ENCODE data around the gene RPS3A.

Gene RPS3A

DNA sequence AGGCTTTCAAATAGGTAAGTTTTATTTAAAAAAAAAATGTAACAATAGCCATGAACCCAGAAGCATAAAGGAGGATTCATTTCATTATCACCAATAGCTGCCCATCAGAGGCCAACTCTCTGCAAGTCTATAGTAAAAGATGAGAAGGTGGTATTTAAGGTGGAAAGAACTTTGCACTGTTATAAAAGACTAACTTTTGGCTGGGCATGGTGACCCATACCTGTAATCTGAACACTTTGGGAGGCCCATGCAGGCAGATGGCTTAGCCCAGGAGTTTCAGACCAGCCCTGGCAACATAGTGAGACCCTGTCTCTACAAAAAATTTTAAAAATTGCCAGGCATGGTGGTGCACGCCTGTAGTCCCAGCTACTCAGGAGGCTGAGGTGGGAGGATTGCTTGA is 43.3 kb downstream of the RPS3A start:
- TF ChIP-seq POLR2AphosphoS5 (IDR thresholded peaks at IDR 0.05; ENCODE audit: low read depth, low read length) (no peak), PAX5 (IDR thresholded peaks at IDR 0.05; ENCODE audit: insufficient read depth, low read length, severe bottlenecking) (no peak), POU2F2 (IDR thresholded peaks at IDR 0.05; ENCODE audit: low read depth, low read length) (no peak), TAF1 (IDR thresholded peaks at IDR 0.05; ENCODE audit: low read depth, low read length) (no peak), POLR2A (IDR thresholded peaks at IDR 0.05; ENCODE audit: low read depth, low read length) (no peak), SPI1 (IDR thresholded peaks at IDR 0.05; ENCODE audit: low read depth, low read length) (no peak)
- no peak for FAIRE-seq
- no peak for DNase-seq (ENCODE audit: insufficient read length, low spot score)

- DNase-seq (ENCODE audit: insufficient read length, low spot score) (no peak), FAIRE-seq (no peak)
- TF ChIP-seq POLR2A (IDR thresholded peaks at IDR 0.05; ENCODE audit: low read depth, low read length) (no peak), POU2F2 (IDR thresholded peaks at IDR 0.05; ENCODE audit: low read depth, low read length) (no peak)
These were observed 43.7 kb downstream of the RPS3A start for GRCh38 chr4:151143162-151143561.

GRCh38 chr4:151143811-151144210 is 44.4 kb downstream of the RPS3A start:
- no peak for TF ChIP-seq TAF1 (IDR thresholded peaks at IDR 0.05; ENCODE audit: low read depth, low read length)
- TF ChIP-seq POLR2A (IDR thresholded peaks at IDR 0.05; ENCODE audit: low read depth, low read length), result no peak
- TF ChIP-seq PAX5 (IDR thresholded peaks at IDR 0.05; ENCODE audit: insufficient read depth, low read length, severe bottlenecking), result no peak
- no peak for TF ChIP-seq POLR2AphosphoS5 (IDR thresholded peaks at IDR 0.05; ENCODE audit: low read depth, low read length)
- TF ChIP-seq SPI1 (IDR thresholded peaks at IDR 0.05; ENCODE audit: low read depth, low read length), result no peak
- no peak for TF ChIP-seq POU2F2 (IDR thresholded peaks at IDR 0.05; ENCODE audit: low read depth, low read length)
- FAIRE-seq, result no peak
- DNase-seq (ENCODE audit: insufficient read length, low spot score), result no peak

- FAIRE-seq, result no peak
- TF ChIP-seq POLR2A (IDR thresholded peaks at IDR 0.05; ENCODE audit: low read depth, low read length) (no peak), TAF1 (IDR thresholded peaks at IDR 0.05; ENCODE audit: low read depth, low read length) (no peak), POU2F2 (IDR thresholded peaks at IDR 0.05; ENCODE audit: low read depth, low read length) (no peak), PAX5 (IDR thresholded peaks at IDR 0.05; ENCODE audit: insufficient read depth, low read length, severe bottlenecking) (no peak), SPI1 (IDR thresholded peaks at IDR 0.05; ENCODE audit: low read depth, low read length) (no peak), POLR2AphosphoS5 (IDR thresholded peaks at IDR 0.05; ENCODE audit: low read depth, low read length) (no peak)
- no peak for DNase-seq (ENCODE audit: insufficient read length, low spot score)
These were observed 45.1 kb downstream of the RPS3A start for GRCh38 chr4:151144329-151145072.

DNA sequence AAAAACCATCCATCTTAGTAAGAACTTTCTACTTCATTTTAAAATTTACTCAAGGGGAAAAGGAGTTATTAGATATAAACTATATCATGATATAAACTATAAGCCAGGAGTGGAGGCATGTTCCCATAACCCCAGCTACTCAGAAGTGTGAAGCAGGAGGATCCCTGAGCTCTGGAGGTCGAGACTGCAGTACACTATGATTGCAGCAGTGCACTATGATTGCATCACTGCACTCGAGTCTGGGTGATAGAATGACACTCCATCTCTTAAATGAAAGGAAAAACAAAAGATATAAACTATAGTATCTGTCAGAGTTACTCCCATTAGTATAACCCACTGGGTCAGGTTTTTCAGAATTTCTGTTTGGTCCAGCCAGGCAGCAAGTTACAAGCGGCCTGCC is 47.6 kb downstream of the RPS3A start:
- FAIRE-seq (no peak), DNase-seq (ENCODE audit: insufficient read length, low spot score) (no peak)
- TF ChIP-seq POU2F2 (IDR thresholded peaks at IDR 0.05; ENCODE audit: low read depth, low read length), result no peak
- TF ChIP-seq TAF1 (IDR thresholded peaks at IDR 0.05; ENCODE audit: low read depth, low read length), result no peak
- no peak for TF ChIP-seq PAX5 (IDR thresholded peaks at IDR 0.05; ENCODE audit: insufficient read depth, low read length, severe bottlenecking)

DNA sequence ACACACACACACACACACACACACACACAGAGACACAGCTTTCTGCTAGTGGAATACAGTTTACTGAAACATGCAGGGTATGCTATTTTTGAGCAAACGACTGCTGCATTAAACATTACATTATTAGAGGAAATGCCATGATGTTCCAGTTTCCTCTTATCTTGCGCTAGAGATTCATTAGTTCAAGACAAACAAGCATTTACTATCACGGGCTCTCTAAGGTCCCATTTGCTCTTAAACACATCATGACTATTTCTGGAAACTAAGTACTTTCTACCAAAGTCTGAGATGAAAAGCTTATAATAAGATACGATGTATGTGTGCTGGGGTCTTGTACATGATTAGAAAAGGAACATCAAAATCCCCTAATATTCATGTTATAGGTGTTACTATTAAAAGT is 48.8 kb downstream of the RPS3A start:
- FAIRE-seq (no peak), DNase-seq (ENCODE audit: insufficient read length, low spot score) (no peak)
- TF ChIP-seq TAF1 (IDR thresholded peaks at IDR 0.05; ENCODE audit: low read depth, low read length), result no peak
- no peak for TF ChIP-seq POU2F2 (IDR thresholded peaks at IDR 0.05; ENCODE audit: low read depth, low read length)
- no peak for TF ChIP-seq SPI1 (IDR thresholded peaks at IDR 0.05; ENCODE audit: low read depth, low read length)
- no peak for TF ChIP-seq PAX5 (IDR thresholded peaks at IDR 0.05; ENCODE audit: insufficient read depth, low read length, severe bottlenecking)
- no peak for TF ChIP-seq POLR2AphosphoS5 (IDR thresholded peaks at IDR 0.05; ENCODE audit: low read depth, low read length)
- TF ChIP-seq POLR2A (IDR thresholded peaks at IDR 0.05; ENCODE audit: low read depth, low read length), result no peak

DNA sequence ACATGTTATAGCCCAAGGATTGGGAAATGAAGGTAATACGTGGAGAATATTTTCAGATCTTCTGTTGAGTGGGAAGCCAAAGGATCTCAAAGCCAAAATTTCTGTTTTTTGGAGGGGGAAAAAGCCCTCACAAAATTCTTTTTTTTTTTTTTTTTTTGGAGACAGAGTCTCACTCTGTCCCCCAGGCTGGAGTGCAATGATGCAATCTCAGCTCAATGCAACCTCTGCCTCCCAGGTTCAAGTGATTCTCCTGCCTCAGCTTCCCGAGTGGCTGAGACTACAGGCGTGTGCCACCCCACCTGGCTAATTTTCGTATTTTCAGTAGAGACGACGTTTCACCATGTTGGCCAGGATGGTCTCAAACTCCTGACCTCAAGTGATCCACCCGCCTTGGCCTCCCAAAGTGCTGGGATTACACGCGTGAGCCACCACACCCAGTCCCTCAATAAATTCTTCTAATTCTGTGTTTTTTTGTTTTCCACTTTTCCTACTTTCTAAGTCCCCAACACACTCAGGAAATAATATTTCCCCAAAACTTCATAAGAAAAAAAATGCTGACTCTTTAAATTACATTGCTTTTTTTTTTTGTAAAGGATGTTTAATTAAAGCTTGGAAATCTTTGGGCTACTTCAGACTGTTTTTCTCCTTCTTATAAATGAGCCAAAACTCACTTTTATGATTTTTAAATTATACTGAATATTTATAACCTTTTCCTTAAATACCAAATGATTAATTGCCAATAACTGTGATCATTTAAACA is 51.6 kb downstream of the RPS3A start:
- FAIRE-seq (no peak), DNase-seq (ENCODE audit: insufficient read length, low spot score) (no peak)
- no peak for TF ChIP-seq PAX5 (IDR thresholded peaks at IDR 0.05; ENCODE audit: insufficient read depth, low read length, severe bottlenecking)
- TF ChIP-seq POU2F2 (IDR thresholded peaks at IDR 0.05; ENCODE audit: low read depth, low read length), result no peak
- no peak for TF ChIP-seq TAF1 (IDR thresholded peaks at IDR 0.05; ENCODE audit: low read depth, low read length)
- TF ChIP-seq POLR2AphosphoS5 (IDR thresholded peaks at IDR 0.05; ENCODE audit: low read depth, low read length), result no peak
- no peak for TF ChIP-seq POLR2A (IDR thresholded peaks at IDR 0.05; ENCODE audit: low read depth, low read length)
- TF ChIP-seq SPI1 (IDR thresholded peaks at IDR 0.05; ENCODE audit: low read depth, low read length), result no peak

DNA sequence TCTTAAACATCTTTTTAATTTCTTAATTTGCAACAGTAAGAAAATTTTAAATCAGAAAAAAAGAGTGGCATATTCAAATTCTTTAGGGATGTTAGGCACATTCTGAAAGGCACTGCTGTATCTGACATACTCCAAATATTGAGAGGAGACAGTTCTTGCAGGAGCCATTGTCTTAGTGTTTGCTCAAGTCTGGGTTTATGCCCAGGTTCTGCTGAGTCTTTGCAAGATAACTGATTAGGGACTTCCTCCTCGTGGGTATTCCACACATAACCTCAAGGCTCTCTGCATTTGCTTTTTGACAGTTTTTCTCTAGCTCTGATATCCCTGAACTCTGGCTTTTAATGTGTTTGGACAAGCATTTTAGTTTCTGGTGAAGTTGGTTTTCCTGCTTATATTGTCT is 52.6 kb downstream of the RPS3A start:
- FAIRE-seq, result no peak
- DNase-seq (ENCODE audit: insufficient read length, low spot score), result no peak
- TF ChIP-seq TAF1 (IDR thresholded peaks at IDR 0.05; ENCODE audit: low read depth, low read length), result no peak
- TF ChIP-seq POLR2A (IDR thresholded peaks at IDR 0.05; ENCODE audit: low read depth, low read length), result no peak
- no peak for TF ChIP-seq PAX5 (IDR thresholded peaks at IDR 0.05; ENCODE audit: insufficient read depth, low read length, severe bottlenecking)
- TF ChIP-seq POU2F2 (IDR thresholded peaks at IDR 0.05; ENCODE audit: low read depth, low read length), result no peak

- no peak for FAIRE-seq
- TF ChIP-seq POLR2A (IDR thresholded peaks at IDR 0.05; ENCODE audit: low read depth, low read length) (no peak), PAX5 (IDR thresholded peaks at IDR 0.05; ENCODE audit: insufficient read depth, low read length, severe bottlenecking) (no peak), POLR2AphosphoS5 (IDR thresholded peaks at IDR 0.05; ENCODE audit: low read depth, low read length) (no peak), POU2F2 (IDR thresholded peaks at IDR 0.05; ENCODE audit: low read depth, low read length) (no peak), SPI1 (IDR thresholded peaks at IDR 0.05; ENCODE audit: low read depth, low read length) (no peak), TAF1 (IDR thresholded peaks at IDR 0.05; ENCODE audit: low read depth, low read length) (no peak)
- DNase-seq (ENCODE audit: insufficient read length, low spot score), result no peak
These were observed 54.2 kb downstream of the RPS3A start for GRCh38 chr4:151153585-151153984.

Measured in GM12891 (cell line).